SIG-M5 treated with dmso at 0.1 percent for 504 hours (cell line): ENCODE measurements around the gene SH3TC1.

Source experiments
- DNase-seq: peaks from one replicate; lab custom pipeline; 2025; ENCODE audit not compliant: unreplicated experiment; lab: John Stamatoyannopoulos, UW

Gene SH3TC1

GRCh38 chr4:8213121-8213520, 14.0 kb downstream of the SH3TC1 start:
- DNase-seq, result no peak

DNA sequence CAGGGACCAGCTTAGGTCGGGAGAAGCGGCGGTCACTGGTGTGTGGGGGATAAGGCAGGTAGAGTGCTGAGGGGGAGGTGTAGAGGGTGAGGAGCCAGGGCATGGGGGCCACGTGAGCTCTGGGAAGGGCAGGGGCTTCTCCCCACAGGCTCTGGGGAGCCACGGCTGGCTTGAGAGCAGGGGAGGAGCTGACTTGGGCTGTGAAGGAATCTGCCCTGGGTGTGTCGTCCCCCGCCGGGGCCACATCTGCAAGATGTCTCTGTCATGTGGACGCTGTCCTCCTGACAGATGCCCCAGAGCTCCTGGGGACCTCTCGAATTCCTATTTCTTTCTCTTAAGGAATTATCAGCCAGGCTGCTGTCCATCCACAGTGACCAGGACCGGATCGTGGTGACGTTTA, 15.0 kb downstream of the SH3TC1 start:
- DNase-seq, result no peak

DNA sequence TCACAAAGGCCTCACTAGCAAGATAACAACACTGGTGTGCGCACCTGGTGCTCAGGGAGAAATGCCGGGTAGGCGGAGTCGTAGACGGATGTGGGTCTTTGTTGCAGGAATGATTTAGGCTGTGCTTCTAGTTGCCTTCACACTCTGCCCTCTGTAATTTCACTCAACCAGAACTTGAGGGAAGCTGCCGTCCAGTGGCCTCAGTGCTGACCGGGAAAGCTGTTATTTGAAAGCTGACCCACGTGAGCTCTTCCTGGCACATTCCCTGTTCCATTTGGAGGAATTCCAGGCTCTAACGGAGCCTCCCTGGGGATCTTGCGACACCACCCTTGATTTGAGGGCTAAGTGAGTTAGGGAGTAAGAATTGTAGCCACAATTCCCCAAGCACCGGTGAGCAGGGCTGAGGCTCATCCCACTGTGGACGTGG, 15.9 kb downstream of the SH3TC1 start:
- DNase-seq, result no peak

- DNase-seq, result no peak
Observed at GRCh38 chr4:8215641-8216442, 16.8 kb downstream of the SH3TC1 start.

GRCh38 chr4:8216443-8217245, 17.6 kb downstream of the SH3TC1 start:
- no peak for DNase-seq

DNA sequence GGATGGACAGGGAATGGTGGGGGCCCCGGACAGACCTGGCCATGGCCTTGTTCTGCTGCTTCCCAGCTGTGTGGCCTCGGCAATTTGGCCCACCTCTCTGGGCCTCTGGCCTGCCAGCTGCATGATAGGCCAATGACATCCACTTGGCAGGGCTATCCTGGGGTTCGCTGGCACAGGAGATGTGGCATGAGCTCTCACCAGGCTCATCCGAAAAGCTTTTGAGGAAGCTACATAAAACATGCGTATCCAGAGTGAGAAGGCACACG, 18.1 kb downstream of the SH3TC1 start:
- DNase-seq, result no peak

GRCh38 chr4:8217871-8218270, 18.8 kb downstream of the SH3TC1 start:
- DNase-seq, result no peak

DNA sequence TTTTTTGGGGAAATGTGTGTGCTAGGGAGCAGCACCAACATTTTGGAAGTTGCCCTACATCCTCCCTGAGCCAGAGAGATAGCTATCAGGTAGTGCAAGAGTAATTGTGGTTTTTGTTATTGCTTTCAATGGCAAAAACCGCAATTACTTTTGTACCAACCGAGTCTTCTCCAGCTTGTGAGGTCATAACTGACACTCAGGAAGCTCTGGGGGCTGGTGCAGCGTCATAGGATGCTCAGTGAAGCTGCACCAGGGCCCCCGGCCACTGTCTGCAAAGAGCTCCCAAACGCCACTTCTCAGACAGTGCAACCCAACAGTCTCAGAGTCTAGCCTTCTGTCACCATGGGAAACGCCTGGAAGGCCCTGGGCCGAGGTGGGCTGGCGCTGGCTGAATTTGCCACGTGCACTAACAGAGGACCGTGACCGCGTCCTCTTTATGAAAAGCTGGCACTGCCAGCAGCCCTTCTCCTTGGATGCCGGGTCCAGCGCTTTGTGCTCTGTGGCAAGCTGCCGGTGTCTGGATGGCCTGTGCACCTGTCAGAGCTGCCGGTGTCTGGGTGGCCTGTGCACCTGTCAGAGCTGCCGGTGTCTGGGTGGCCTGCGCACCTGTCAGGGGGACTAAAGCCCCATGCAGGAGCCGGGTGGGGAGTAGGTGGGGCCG, 19.4 kb downstream of the SH3TC1 start:
- no peak for DNase-seq

DNA sequence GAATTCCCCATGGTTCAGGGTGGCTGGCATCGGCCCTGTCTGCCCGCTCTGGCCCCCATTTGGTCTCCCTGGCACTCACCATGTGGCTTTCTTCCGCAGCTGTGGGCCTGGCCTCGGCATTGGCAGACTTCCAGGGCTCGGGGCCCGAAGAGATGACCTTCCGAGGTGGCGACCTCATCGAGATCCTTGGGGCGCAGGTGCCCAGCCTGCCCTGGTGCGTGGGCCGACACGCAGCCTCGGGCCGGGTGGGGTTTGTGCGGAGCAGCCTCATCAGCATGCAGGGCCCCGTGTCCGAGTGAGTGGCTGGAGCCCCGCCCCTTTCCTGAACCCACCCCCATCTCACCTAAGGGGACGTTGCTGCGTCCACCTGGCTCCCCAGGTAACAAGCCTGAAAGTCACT, 20.1 kb downstream of the SH3TC1 start:
- DNase-seq, result no peak

DNA sequence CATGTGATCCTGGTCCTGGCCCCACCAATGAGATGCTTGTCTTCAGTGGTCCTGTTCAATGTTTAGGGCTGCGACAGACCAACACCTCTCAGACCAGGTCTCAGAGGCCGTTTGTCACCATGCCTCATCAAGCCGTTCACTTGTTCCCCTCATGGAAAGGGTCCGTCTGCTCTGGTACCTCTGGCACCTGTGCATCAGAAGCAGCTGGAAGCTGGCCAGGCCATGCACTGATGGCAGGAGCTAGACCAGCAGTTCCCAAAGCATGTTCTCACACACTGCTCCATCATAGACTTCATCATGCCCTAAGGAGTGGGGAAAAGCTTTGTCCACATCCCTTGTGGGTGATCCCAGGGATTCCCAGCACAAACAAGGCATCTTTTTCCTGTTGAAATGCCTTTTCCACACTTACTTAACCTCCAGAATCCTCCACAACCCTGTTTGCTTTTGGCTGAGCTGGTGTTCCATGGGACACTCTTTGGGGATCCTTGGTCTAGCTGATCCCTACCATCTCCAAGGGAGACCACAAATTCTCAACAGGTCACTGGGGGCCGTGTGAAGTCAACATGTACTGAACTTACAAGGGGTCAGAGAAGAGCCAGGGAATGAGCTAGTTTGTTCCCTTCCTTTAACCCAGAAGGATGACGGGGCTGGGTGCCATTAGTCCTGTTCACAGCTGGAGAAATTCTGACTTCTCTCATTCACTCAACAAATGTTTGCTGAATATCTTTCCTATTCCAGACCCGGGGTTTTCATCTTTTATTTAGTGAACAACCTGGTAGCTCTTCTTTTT, 21.8 kb downstream of the SH3TC1 start:
- peak; percentile 44 for DNase-seq

GRCh38 chr4:8221476-8221875, 22.4 kb downstream of the SH3TC1 start:
- DNase-seq, result peak; percentile 93

DNA sequence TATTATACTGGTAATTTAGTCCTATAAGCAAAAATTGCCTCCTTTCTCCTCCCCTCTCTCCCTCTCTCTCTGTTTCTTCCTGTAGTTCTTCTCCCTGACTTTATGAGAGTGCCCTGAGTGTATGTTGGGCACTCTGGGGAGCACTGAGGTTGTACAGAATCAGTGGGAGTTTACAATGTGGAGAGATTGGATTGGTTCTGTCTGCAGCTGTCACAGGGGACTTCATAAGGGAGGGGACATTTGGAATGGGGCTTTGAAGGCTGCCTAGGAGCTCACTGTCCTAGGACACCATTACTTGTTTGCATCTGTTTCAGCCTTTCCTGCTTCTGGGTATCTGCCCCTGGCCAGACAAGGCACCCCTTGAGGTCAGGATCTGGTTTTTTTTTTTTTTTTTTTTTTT, 22.9 kb downstream of the SH3TC1 start:
- no peak for DNase-seq

GRCh38 chr4:8222609-8223388, 23.7 kb downstream of the SH3TC1 start:
- DNase-seq, result no peak

DNA sequence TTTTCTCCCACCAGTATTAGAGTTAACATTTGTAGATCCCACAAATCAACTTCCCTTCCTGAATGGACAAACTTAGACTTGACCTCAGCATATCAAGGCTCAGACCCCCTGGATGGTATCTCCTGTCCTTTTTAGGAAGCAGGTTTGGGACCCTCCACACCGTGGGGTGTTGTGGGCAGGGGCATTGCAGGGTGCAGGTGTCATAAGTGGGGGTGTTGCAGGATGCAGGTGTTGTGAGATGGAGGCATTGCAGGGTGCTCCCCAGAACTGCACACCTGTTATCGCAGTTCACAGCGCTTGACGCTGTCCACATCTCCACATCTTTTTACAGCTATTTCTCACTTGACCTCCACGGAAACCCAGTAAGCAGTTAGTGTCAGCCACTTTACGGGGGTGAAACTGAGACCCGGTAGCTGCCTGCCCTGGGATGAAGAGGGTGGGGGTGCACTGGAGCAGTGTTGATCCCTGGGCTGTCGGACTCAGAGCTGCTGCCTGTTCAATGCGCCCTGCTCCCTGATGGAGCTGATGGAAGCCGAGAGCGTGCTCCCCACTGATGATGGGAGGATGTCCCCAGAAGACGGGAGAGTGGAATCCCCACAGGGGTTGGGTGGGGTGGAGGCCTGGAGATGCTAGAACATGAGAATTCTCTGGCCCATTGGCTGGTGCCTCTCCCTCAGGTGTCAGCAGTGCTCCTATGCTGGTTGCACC, 25.3 kb downstream of the SH3TC1 start:
- no peak for DNase-seq

DNA sequence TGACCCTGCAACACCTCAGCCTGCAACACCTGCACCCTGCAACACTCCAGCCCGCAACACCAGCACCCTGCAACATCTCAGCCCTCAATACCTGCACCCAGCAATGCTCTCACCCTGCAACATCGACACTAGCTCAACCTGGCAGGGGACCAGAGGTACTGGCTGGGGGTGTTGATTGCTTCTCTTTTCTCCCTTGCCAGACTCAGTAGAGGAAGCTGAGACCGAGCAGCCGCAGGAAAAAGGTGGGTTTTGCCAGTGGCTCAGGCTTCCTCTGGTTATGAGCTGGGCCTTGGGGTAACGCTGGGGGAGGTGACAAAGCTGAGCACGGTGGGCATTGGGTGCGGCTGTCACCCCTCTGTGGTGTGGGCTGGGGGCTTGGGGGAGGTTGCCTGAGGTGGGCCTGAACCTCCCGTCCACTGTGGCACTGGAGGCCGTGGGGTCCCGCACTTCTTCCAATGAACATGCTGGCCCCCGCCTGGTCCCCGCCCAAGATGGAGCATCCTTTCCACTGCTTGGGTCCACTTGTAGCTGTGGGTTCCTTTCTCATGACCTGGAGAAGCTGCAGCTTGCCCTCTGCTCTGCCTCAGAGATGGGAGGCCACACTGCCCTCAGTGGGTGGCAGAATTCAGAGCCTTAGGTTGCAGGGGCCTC, 26.0 kb downstream of the SH3TC1 start:
- DNase-seq, result no peak

- DNase-seq, result no peak
Observed at GRCh38 chr4:8225706-8226443, 26.8 kb downstream of the SH3TC1 start.

DNA sequence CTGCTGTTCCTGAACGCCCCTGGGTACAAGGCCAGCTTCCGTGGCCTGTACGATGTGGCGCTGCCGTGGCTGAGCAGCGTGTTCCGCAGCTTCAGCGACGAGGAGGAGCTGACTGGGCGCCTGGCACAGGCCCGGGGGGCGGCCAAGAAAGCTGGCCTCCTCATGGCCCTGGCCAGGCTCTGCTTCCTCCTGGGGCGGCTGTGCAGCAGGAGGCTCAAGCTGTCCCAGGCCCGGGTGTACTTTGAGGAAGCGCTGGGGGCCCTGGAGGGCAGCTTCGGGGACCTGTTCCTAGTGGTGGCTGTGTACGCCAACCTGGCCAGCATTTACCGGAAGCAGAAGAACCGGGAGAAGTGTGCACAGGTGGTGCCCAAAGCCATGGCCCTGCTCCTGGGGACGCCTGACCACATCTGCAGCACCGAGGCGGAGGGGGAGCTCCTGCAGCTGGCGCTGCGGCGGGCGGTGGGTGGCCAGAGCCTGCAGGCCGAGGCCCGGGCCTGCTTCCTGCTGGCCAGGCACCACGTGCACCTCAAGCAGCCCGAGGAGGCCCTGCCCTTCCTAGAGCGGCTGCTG, 28.2 kb downstream of the SH3TC1 start:
- no peak for DNase-seq

DNA sequence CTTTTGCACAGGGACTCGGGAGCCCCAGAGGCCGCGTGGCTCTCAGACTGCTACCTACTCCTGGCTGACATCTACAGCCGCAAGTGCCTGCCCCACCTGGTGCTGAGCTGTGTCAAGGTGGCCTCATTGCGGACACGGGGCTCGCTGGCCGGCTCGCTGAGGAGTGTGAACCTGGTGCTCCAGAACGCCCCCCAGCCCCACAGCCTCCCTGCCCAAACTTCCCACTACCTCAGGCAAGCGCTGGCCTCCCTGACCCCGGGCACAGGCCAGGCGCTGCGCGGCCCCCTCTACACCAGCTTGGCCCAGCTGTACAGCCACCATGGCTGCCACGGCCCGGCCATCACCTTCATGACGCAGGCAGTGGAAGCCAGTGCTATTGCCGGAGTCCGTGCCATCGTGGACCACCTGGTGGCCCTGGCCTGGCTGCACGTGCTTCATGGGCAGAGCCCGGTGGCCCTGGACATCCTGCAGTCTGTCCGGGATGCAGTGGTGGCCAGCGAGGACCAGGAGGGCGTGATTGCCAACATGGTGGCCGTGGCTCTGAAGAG, 28.8 kb downstream of the SH3TC1 start:
- no peak for DNase-seq
